ENCODE measurements around the gene MEI4.
A peak's percentile ranks its signal among the peaks of the same experiment; 100 is the strongest.

The MEI4 gene

DNA sequence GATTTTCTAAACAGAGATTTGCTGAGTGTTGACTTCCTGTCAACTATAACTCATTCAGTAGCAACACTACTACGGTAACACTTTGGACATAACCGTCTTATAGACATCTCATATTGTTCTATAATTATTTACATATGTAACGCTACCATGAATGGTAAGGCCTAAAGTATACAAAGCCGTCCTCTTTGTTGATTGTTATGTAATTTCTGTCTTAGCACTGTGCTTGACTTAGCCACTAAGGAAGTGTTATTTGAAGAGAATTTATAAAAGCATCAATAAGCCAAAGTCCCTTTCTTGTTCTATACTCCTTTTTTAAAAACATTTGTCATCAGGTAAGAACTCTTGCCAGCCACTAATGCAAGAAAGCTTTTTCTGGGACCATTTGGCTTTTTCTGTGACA lies 240.6 kb downstream of the MEI4 start:
- no peak overlapping the region for H3K14ac ChIP-seq (ENCODE audit: low read length)
- no peak overlapping the region for H4K12ac ChIP-seq (ENCODE audit: low read depth, low read length)
- peaks cover 5% of the 10 kb centered on the region for H3K9me3 ChIP-seq (ENCODE audit: insufficient read depth, low read depth, low read length)
- H3K27me3 ChIP-seq (ENCODE audit: insufficient read depth, low read length): no peaks in the 10 kb centered on the region
- no peaks in the 10 kb centered on the region for H3K36me3 ChIP-seq (ENCODE audit: control insufficient read depth in 1 of 2, insufficient read depth in 2 of 2, low read length in 2 of 2)
- no peak overlapping the region for H3K23ac ChIP-seq (ENCODE audit: low read length)
- H3K27ac ChIP-seq (ENCODE audit: low read depth, low read length): no peak overlapping the region
- no peak overlapping the region for H3K4ac ChIP-seq (ENCODE audit: low read depth, low read length)
- H3K4me2 ChIP-seq (ENCODE audit: low read length): no peak overlapping the region
- H2BK120ac ChIP-seq (ENCODE audit: insufficient read depth, low read length, poor library complexity): no peak overlapping the region
- no peak overlapping the region for H2AK5ac ChIP-seq (ENCODE audit: low read length)
- no peak overlapping the region for H2AFZ ChIP-seq (ENCODE audit: insufficient read depth, low read length, poor library complexity)
- no peak overlapping the region for H4K91ac ChIP-seq (ENCODE audit: low read depth, low read length)
- H3K4me1 ChIP-seq (ENCODE audit: control insufficient read depth in 1 of 2, insufficient read depth in 2 of 2, low read length in 2 of 2): no peaks in the 10 kb centered on the region
- no peak overlapping the region for H3K18ac ChIP-seq (ENCODE audit: low read length)
- no peaks in the 10 kb centered on the region for H3K79me2 ChIP-seq (ENCODE audit: control insufficient read depth, insufficient read depth, low read length, poor library complexity)
- no peak overlapping the region for H2BK5ac ChIP-seq (ENCODE audit: low read depth, low read length, poor library complexity)
- no peaks in the 10 kb centered on the region for H3K79me1 ChIP-seq (ENCODE audit: low read length)
- no peak for DNase-seq
- H3K9ac ChIP-seq (ENCODE audit: low read length): no peak overlapping the region
- H4K8ac ChIP-seq (ENCODE audit: low read depth, low read length): no peak overlapping the region
- no peak overlapping the region for H3K4me3 ChIP-seq (ENCODE audit: low read depth, low read length)
- no CpG with 5 or more reads among the region's 4 CpGs for WGBS (ENCODE audit: extremely low coverage, insufficient coverage, insufficient read length)
- no peak overlapping the region for H2BK12ac ChIP-seq (ENCODE audit: low read length)

DNA sequence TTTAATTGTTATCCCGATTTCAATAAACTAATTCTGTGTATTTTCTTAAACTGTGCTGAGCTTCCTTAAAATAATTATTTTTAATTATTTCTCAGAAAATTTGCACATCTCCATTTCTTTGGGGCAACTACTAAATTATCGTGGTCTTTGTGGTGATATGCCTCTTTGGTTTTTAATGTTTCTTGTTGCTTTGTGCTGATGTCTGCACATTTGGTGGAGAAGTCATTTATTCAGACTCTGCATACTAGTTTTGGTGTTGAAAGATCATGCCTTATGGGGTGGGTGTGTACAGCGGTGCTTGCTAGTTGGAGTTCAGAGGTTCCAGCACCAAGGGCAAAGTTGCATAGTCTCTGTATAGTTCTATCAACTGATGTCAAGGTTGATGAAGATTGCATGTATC lies 253.2 kb downstream of the MEI4 start:
- WGBS (ENCODE audit: extremely low coverage, insufficient coverage, insufficient read length): no CpG with 5 or more reads among the region's 3 CpGs

DNA sequence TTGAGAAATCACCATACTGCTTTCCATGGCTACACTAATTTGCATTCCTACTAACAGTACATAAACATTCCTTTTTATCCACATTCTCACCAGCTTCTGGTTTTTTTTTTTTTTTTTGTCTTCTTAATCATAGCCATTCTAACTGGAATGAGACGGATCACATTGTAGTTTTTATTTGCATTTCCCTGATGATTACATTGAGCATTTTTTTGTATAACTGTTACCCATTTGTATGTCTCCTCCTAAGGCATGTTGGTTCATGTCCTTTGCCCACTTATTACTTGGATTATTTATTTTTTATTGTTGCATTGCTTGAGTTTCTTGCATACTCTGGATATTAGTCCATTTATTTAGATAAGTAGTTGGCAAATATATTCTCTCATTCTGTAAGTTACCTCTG lies 258.0 kb downstream of the MEI4 start:
- no peak for DNase-seq
- H4K12ac ChIP-seq (ENCODE audit: low read depth, low read length): no peak overlapping the region
- no peaks in the 10 kb centered on the region for H3K79me2 ChIP-seq (ENCODE audit: control insufficient read depth, insufficient read depth, low read length, poor library complexity)
- H3K4me2 ChIP-seq (ENCODE audit: low read length): no peak overlapping the region
- no peak overlapping the region for H2BK120ac ChIP-seq (ENCODE audit: insufficient read depth, low read length, poor library complexity)
- no peak overlapping the region for H3K9ac ChIP-seq (ENCODE audit: low read length)
- no peaks in the 10 kb centered on the region for H3K79me1 ChIP-seq (ENCODE audit: low read length)
- no peaks in the 10 kb centered on the region for H3K9me3 ChIP-seq (ENCODE audit: insufficient read depth, low read depth, low read length)
- H2BK12ac ChIP-seq (ENCODE audit: low read length): no peak overlapping the region
- no peak overlapping the region for H3K18ac ChIP-seq (ENCODE audit: low read length)
- H4K91ac ChIP-seq (ENCODE audit: low read depth, low read length): no peak overlapping the region
- no CpG with 5 or more reads among the region's 1 CpG for WGBS (ENCODE audit: extremely low coverage, insufficient coverage, insufficient read length)
- no peaks in the 10 kb centered on the region for H3K27me3 ChIP-seq (ENCODE audit: insufficient read depth, low read length)
- H2AK5ac ChIP-seq (ENCODE audit: low read length): no peak overlapping the region
- H3K4me1 ChIP-seq (ENCODE audit: control insufficient read depth in 1 of 2, insufficient read depth in 2 of 2, low read length in 2 of 2): no peaks in the 10 kb centered on the region
- no peak overlapping the region for H2BK5ac ChIP-seq (ENCODE audit: low read depth, low read length, poor library complexity)
- no peak overlapping the region for H3K27ac ChIP-seq (ENCODE audit: low read depth, low read length)
- H4K8ac ChIP-seq (ENCODE audit: low read depth, low read length): no peak overlapping the region
- H2AFZ ChIP-seq (ENCODE audit: insufficient read depth, low read length, poor library complexity): no peak overlapping the region
- no peak overlapping the region for H3K23ac ChIP-seq (ENCODE audit: low read length)
- H3K4ac ChIP-seq (ENCODE audit: low read depth, low read length): no peak overlapping the region
- H3K36me3 ChIP-seq (ENCODE audit: control insufficient read depth in 1 of 2, insufficient read depth in 2 of 2, low read length in 2 of 2): no peaks in the 10 kb centered on the region
- H3K4me3 ChIP-seq (ENCODE audit: low read depth, low read length): no peak overlapping the region
- no peak overlapping the region for H3K14ac ChIP-seq (ENCODE audit: low read length)

More for the DNA sequence above, 253.2 kb downstream of the MEI4 start:
- Histone ChIP-seq H3K79me1 (ENCODE audit: low read length) (no peaks in the 10 kb centered on the region), H3K9me3 (ENCODE audit: insufficient read depth, low read depth, low read length) (no peaks in the 10 kb centered on the region), H4K8ac (ENCODE audit: low read depth, low read length) (no peak overlapping the region), H2BK120ac (ENCODE audit: insufficient read depth, low read length, poor library complexity) (no peak overlapping the region), H3K18ac (ENCODE audit: low read length) (no peak overlapping the region), H3K36me3 (ENCODE audit: control insufficient read depth in 1 of 2, insufficient read depth in 2 of 2, low read length in 2 of 2) (no peaks in the 10 kb centered on the region), H3K27me3 (ENCODE audit: insufficient read depth, low read length) (no peaks in the 10 kb centered on the region), H3K14ac (ENCODE audit: low read length) (no peak overlapping the region), H2BK5ac (ENCODE audit: low read depth, low read length, poor library complexity) (no peak overlapping the region), H3K9ac (ENCODE audit: low read length) (no peak overlapping the region), H3K4me1 (ENCODE audit: control insufficient read depth in 1 of 2, insufficient read depth in 2 of 2, low read length in 2 of 2) (no peaks in the 10 kb centered on the region), H3K4me2 (ENCODE audit: low read length) (no peak overlapping the region), H3K4ac (ENCODE audit: low read depth, low read length) (no peak overlapping the region), H2BK12ac (ENCODE audit: low read length) (no peak overlapping the region), H3K79me2 (ENCODE audit: control insufficient read depth, insufficient read depth, low read length, poor library complexity) (no peaks in the 10 kb centered on the region), H3K23ac (ENCODE audit: low read length) (no peak overlapping the region), H4K91ac (ENCODE audit: low read depth, low read length) (no peak overlapping the region), H4K12ac (ENCODE audit: low read depth, low read length) (no peak overlapping the region), H2AK5ac (ENCODE audit: low read length) (no peak overlapping the region), H3K4me3 (ENCODE audit: low read depth, low read length) (no peak overlapping the region), H2AFZ (ENCODE audit: insufficient read depth, low read length, poor library complexity) (no peak overlapping the region), H3K27ac (ENCODE audit: low read depth, low read length) (no peak overlapping the region)
- DNase-seq: no peak

DNA sequence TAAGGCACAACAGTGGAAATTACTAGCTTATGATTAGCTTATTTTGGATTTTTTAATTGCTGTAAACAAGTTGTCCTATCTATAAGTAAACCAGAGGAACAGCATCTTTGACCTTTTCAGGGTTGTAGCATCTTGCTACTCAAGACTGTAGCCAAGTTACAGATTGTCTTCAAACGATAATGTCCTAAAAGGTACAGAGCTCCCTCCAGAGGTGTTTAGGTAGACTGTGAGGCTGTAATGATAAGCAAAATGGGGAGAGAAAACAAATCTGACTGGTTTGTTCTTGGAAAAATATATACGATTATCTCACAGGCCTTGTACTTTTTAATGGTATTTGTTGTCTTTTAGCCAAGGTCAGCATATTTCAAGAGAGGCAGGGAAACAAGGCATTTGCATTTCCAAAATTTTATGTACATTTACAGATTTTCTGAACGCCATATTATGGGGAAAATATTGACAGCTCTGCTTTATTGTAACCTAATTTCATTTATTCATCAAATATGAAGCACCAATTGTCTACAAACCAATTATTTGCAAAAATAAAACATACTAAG lies 273.4 kb downstream of the MEI4 start:
- H3K4me2 ChIP-seq (ENCODE audit: low read length): no peak overlapping the region
- no peaks in the 10 kb centered on the region for H3K4me1 ChIP-seq (ENCODE audit: control insufficient read depth in 1 of 2, insufficient read depth in 2 of 2, low read length in 2 of 2)
- no peak overlapping the region for H3K23ac ChIP-seq (ENCODE audit: low read length)
- no peak overlapping the region for H2BK5ac ChIP-seq (ENCODE audit: low read depth, low read length, poor library complexity)
- H4K12ac ChIP-seq (ENCODE audit: low read depth, low read length): no peak overlapping the region
- H3K79me1 ChIP-seq (ENCODE audit: low read length): no peaks in the 10 kb centered on the region
- WGBS (ENCODE audit: extremely low coverage, insufficient coverage, insufficient read length): no CpG with 5 or more reads among the region's 3 CpGs
- no peak overlapping the region for H2BK120ac ChIP-seq (ENCODE audit: insufficient read depth, low read length, poor library complexity)
- no peak overlapping the region for H3K14ac ChIP-seq (ENCODE audit: low read length)
- H3K27me3 ChIP-seq (ENCODE audit: insufficient read depth, low read length): no peaks in the 10 kb centered on the region
- H3K4me3 ChIP-seq (ENCODE audit: low read depth, low read length): no peak overlapping the region
- no peaks in the 10 kb centered on the region for H3K79me2 ChIP-seq (ENCODE audit: control insufficient read depth, insufficient read depth, low read length, poor library complexity)
- H2AK5ac ChIP-seq (ENCODE audit: low read length): no peak overlapping the region
- H4K8ac ChIP-seq (ENCODE audit: low read depth, low read length): no peak overlapping the region
- H4K91ac ChIP-seq (ENCODE audit: low read depth, low read length): no peak overlapping the region
- H2AFZ ChIP-seq (ENCODE audit: insufficient read depth, low read length, poor library complexity): no peak overlapping the region
- H2BK12ac ChIP-seq (ENCODE audit: low read length): no peak overlapping the region
- no peak overlapping the region for H3K27ac ChIP-seq (ENCODE audit: low read depth, low read length)
- no peak overlapping the region for H3K9ac ChIP-seq (ENCODE audit: low read length)
- DNase-seq: peak in 1 of 2 donors; percentile 16
- H3K36me3 ChIP-seq (ENCODE audit: control insufficient read depth in 1 of 2, insufficient read depth in 2 of 2, low read length in 2 of 2): no peaks in the 10 kb centered on the region
- H3K4ac ChIP-seq (ENCODE audit: low read depth, low read length): no peak overlapping the region
- no peak overlapping the region for H3K18ac ChIP-seq (ENCODE audit: low read length)
- H3K9me3 ChIP-seq (ENCODE audit: insufficient read depth, low read depth, low read length): no peaks in the 10 kb centered on the region

All from trophoblast cell (in vitro differentiated cells and primary cell).